Sigmoid colon (tissue), 4 donors: ENCODE data around the gene PACC1.

ENCODE experiments used
- EP300 ChIP-seq, 4 donors: sonication (generic); formaldehyde crosslinking; IDR thresholded peaks; one replicate each; pipeline ENCODE4 v1.6.1; 2017; ENCODE audit warnings: antibody characterized with exemption in 4 of 4
- POLR2A ChIP-seq, 2 donors: fragments of 450-650 bp; IDR thresholded peaks; one replicate each; pipeline ENCODE4 v1.6.1; 2016; ENCODE audit warnings: antibody characterized with exemption in 2 of 2, mild to moderate bottlenecking in 2 of 2, moderate library complexity in 2 of 2

DNA sequence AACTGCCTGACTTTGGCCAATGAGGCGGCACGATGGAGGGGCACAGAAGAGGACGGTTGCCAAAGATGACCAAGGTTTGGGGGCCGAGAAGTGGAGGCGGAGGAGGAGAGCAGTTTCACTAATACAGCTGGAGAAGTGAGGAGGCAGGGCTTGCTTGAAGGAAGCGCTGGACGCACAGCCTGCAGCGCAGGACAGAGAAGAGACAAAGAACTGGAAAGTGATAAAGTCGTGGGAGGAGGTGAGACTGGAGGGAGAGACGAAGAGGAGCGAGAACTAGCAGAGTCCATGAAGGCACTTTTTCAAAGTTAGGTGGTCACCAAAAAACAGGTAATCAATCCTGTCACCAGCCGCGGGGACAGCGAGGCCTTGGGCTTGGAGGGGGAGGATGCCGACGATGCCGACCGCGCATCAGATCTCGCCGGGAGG lies 771 bp downstream of the PACC1 start:
- no peak for TF ChIP-seq EP300 (IDR thresholded peaks at IDR 0.05)
- TF ChIP-seq POLR2A (IDR thresholded peaks at IDR 0.05), result no peak
